Measurements from ENCODE around the gene MYOM3. TPM values are rescaled to one million over a fixed set of nuclear protein-coding genes. Genes with fewer than 3 reads are reported as not detected.
A peak's percentile ranks its signal among the peaks of the same experiment; 100 is the strongest.

The MYOM3 gene
- total RNA-seq, 2 donors from 2014 or later, result 3.3 to 28.5 TPM

GRCh38 chr1:24151175-24151533 lies 39.2 kb upstream of the MYOM3 start:
- no peak overlapping the region for H3K4me3 ChIP-seq
- peak; percentile 74 for DNase-seq (ENCODE audit: low spot score)
- WGBS, result 11% methylated on average over 12 of the region's 12 CpGs
- intact Hi-C loops (cut with DNase I), result no loop called here
- TF ChIP-seq POLR2AphosphoS5 (IDR thresholded peaks at IDR 0.05) (peak; percentile 56), CTCF (IDR thresholded peaks at IDR 0.05) (no peak)
- H3K4me1 ChIP-seq (replicated peaks), result no peaks in the 10 kb centered on the region
- H3K27me3 ChIP-seq (replicated peaks; ENCODE audit: insufficient read depth), result no peaks in the 10 kb centered on the region
- H3K27ac ChIP-seq, result peak overlapping the region; percentile 55 to 56
- H3K9me3 ChIP-seq, result no peaks in the 10 kb centered on the region
- no peaks in the 10 kb centered on the region for H3K36me3 ChIP-seq

GRCh38 chr1:24150234-24151174 lies 38.6 kb upstream of the MYOM3 start:
- peak; percentile 94 for DNase-seq (ENCODE audit: low spot score)
- Histone ChIP-seq H3K27ac (peak overlapping the region; percentile 55), H3K4me3 (no peak overlapping the region), H3K27me3 (replicated peaks; ENCODE audit: insufficient read depth) (no peaks in the 10 kb centered on the region), H3K4me1 (replicated peaks) (no peaks in the 10 kb centered on the region), H3K9me3 (no peaks in the 10 kb centered on the region), H3K36me3 (no peaks in the 10 kb centered on the region)
- peak; percentile 84 to 94 (median 88) for TF ChIP-seq CTCF (IDR thresholded peaks at IDR 0.05)
- no peak for TF ChIP-seq POLR2A (IDR thresholded peaks at IDR 0.05)
- TF ChIP-seq POLR2AphosphoS5 (IDR thresholded peaks at IDR 0.05), result peak; percentile 54
- 18% methylated on average over 36 of the region's 36 CpGs for WGBS
- intact Hi-C loops (cut with DNase I), result no loop called here

DNA sequence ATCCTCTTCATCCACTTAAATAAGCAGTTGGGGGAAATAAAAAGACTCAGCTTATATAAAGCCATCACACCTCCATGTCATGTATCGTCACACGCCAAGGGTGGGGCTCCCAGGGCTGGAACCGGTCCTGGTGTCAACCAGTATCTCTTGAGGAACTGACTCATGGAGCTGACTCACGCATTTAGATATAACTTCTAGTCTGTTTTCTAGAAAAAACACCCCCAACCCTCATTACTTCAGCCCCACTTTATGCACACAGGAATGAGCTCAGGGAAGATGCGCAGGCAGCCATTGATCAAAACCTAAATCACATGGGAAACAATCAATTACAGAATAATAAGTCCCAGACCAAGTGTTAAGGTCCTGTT lies 37.9 kb upstream of the MYOM3 start:
- H3K27ac ChIP-seq, result no peak overlapping the region
- TF ChIP-seq POLR2AphosphoS5 (IDR thresholded peaks at IDR 0.05), result no peak
- no peak for TF ChIP-seq POLR2A (IDR thresholded peaks at IDR 0.05)
- TF ChIP-seq CTCF (IDR thresholded peaks at IDR 0.05), result no peak
- H3K4me3 ChIP-seq, result no peak overlapping the region
- DNase-seq (ENCODE audit: low spot score), result no peak
- H3K27me3 ChIP-seq (replicated peaks; ENCODE audit: insufficient read depth), result no peaks in the 10 kb centered on the region
- no peaks in the 10 kb centered on the region for H3K36me3 ChIP-seq
- no peaks in the 10 kb centered on the region for H3K9me3 ChIP-seq
- 70% methylated on average over 5 of the region's 5 CpGs for WGBS
- intact Hi-C loops (cut with DNase I), result no loop called here
- H3K4me1 ChIP-seq (replicated peaks), result no peaks in the 10 kb centered on the region

- Histone ChIP-seq H3K27me3 (replicated peaks; ENCODE audit: insufficient read depth) (no peaks in the 10 kb centered on the region), H3K36me3 (no peaks in the 10 kb centered on the region), H3K4me3 (no peak overlapping the region), H3K27ac (no peak overlapping the region), H3K4me1 (replicated peaks) (peaks cover 4% of the 10 kb centered on the region), H3K9me3 (no peaks in the 10 kb centered on the region)
- intact Hi-C loops (cut with DNase I), result no loop called here
- TF ChIP-seq POLR2AphosphoS5 (IDR thresholded peaks at IDR 0.05) (no peak), CTCF (IDR thresholded peaks at IDR 0.05) (no peak), POLR2A (IDR thresholded peaks at IDR 0.05) (no peak)
- WGBS, result 74% methylated on average over 6 of the region's 6 CpGs
- DNase-seq (ENCODE audit: low spot score), result no peak
These were observed 35.9 kb upstream of the MYOM3 start for GRCh38 chr1:24147816-24148215.

GRCh38 chr1:24147194-24147593 lies 35.3 kb upstream of the MYOM3 start:
- Histone ChIP-seq H3K27ac (no peak overlapping the region), H3K36me3 (no peaks in the 10 kb centered on the region), H3K4me3 (no peak overlapping the region), H3K27me3 (replicated peaks; ENCODE audit: insufficient read depth) (no peaks in the 10 kb centered on the region), H3K9me3 (no peaks in the 10 kb centered on the region), H3K4me1 (replicated peaks) (peaks cover 4% of the 10 kb centered on the region)
- DNase-seq (ENCODE audit: low spot score), result no peak
- 97% methylated on average over 9 of the region's 9 CpGs for WGBS
- TF ChIP-seq POLR2AphosphoS5 (IDR thresholded peaks at IDR 0.05) (no peak), POLR2A (IDR thresholded peaks at IDR 0.05) (no peak), CTCF (IDR thresholded peaks at IDR 0.05) (no peak)
- intact Hi-C loops (cut with DNase I), result no loop called here

Measured in prostate gland (tissue), 2 donors.